GM12892 (cell line): Measurements from ENCODE around the gene WDR49.

Experiments
- POLR2A ChIP-seq: IDR thresholded peaks from 2 replicates; pipeline ENCODE4 v1.6.1; 2011; ENCODE audit warnings: low read depth, low read length, control low read depth
- TAF1 ChIP-seq: IDR thresholded peaks from 2 replicates; pipeline ENCODE4 v1.6.1; 2011; ENCODE audit warnings: low read depth, mild to moderate bottlenecking, control low read depth, low read length, borderline replicate concordance

GRCh38 chr3:167656821-167657220 lies 3.1 kb upstream of the WDR49 start:
- TF ChIP-seq POLR2A (no peak), TAF1 (no peak)
